ENCODE data around the gene KIF3C. TPM values are rescaled to one million over a fixed set of nuclear protein-coding genes. Genes with fewer than 3 reads are reported as not detected.
"Not testable (repeated sequence)": the region's sequence is repeated elsewhere in the genome, so short reads cannot be mapped to it uniquely, and the experiment has no call there.

KIF3C gene
- total RNA-seq, 1 experiment from 2014 or later, result 9.2 TPM

DNA sequence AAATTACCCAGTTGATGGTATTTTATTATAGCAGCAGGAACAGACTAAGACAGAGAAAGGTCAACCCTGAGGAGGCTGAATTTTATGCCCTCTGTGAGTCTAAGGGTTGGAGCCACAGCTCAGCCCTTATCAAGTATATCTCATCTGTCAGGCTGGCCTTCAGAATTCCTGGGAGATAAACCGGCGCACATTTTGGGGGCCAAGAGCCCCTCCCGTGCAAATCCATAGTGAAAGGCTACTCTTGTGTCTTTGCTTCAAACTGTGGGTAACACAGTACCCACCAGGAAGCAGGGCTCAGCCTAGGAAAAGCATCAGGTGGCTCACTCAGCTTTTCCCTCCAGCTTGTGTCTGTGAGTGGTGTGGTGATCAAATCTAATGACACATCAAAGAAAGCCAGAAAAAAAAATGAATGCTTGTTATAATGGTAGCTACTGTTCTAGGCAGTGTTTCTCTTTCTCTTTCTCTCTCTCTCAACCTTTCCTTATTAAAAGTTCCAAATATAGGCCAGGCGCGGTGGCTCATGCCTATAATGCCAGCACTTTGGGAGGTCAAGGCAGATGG, 79.0 kb downstream of the KIF3C start:
- H3K27me3 Mint-ChIP-seq (ENCODE audit: insufficient read depth, unreplicated experiment), result no peaks in the 10 kb centered on the region
- no peaks in the 10 kb centered on the region for H3K9me3 Mint-ChIP-seq (ENCODE audit: unreplicated experiment)
- Histone ChIP-seq H3K4me3 (ENCODE audit: low read depth, low read length) (no peak overlapping the region), H3K9me3 (no peaks in the 10 kb centered on the region), H3K27me3 (replicated peaks; ENCODE audit: control insufficient read depth, insufficient read depth, low read length) (no peaks in the 10 kb centered on the region; the same call in 1 of the 2 replicates), H3K36me3 (ENCODE audit: control insufficient read depth, insufficient read depth, low read length) (no peaks in the 10 kb centered on the region), H3K4me1 (no peaks in the 10 kb centered on the region)
- CTCF ChIA-PET, result no interaction called here
- no TSS peak for BruUV-seq (replicated peaks)
- no peaks in the 10 kb centered on the region for H3K36me3 Mint-ChIP-seq (ENCODE audit: insufficient read depth, unreplicated experiment)
- H3K27ac Mint-ChIP-seq (ENCODE audit: unreplicated experiment), result no peak overlapping the region
- TF ChIP-seq, protein P1, sequence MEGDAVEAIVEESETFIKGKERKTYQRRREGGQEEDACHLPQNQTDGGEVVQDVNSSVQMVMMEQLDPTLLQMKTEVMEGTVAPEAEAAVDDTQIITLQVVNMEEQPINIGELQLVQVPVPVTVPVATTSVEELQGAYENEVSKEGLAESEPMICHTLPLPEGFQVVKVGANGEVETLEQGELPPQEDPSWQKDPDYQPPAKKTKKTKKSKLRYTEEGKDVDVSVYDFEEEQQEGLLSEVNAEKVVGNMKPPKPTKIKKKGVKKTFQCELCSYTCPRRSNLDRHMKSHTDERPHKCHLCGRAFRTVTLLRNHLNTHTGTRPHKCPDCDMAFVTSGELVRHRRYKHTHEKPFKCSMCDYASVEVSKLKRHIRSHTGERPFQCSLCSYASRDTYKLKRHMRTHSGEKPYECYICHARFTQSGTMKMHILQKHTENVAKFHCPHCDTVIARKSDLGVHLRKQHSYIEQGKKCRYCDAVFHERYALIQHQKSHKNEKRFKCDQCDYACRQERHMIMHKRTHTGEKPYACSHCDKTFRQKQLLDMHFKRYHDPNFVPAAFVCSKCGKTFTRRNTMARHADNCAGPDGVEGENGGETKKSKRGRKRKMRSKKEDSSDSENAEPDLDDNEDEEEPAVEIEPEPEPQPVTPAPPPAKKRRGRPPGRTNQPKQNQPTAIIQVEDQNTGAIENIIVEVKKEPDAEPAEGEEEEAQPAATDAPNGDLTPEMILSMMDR (IDR thresholded peaks at IDR 0.05; ENCODE audit: insufficient read depth in 1 of 2, low read depth in 1 of 2, low read length in 1 of 2, severe bottlenecking in 1 of 2, unreplicated experiment in 1 of 2), result no peak
- no peak for DNase-seq
- POLR2A ChIA-PET, result no interaction called here
- intact Hi-C loops (cut with micrococcal nuclease; ENCODE audit: unreplicated experiment), result no loop called here
- no peak overlapping the region for H3K4me3 Mint-ChIP-seq (ENCODE audit: unreplicated experiment)
- H3K4me1 Mint-ChIP-seq (ENCODE audit: low read depth, unreplicated experiment), result no peaks in the 10 kb centered on the region

DNA sequence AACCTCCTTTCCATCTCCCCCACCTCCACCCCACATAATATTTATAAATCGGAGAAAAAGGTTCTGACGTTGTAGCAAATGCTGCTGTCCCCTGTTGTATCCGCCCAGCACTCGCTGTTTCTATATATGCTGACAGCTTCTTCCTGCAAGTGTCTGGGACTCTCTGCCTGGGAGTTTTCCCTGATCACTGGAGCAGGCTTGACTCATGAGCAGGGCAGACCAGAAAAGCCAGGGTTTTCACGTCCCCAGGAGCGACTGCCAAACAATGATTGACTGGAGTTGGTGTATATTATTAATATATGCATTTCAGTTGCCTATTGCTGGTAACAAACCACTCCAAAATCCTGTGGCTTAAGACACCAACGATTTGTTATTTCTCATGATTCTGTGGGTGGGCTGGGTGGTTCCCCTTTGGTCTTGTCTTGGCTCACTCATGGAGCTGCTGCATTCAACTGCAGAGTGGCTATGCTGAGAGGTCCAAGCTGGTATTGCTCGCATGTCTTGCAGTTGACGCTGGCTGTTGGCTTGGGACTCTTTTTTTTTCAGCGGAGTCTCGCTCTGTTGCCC, 82.8 kb downstream of the KIF3C start:
- BruUV-seq (replicated peaks), result no TSS peak
- no peak overlapping the region for H3K4me3 Mint-ChIP-seq (ENCODE audit: unreplicated experiment)
- H3K9me3 Mint-ChIP-seq (ENCODE audit: unreplicated experiment), result no peaks in the 10 kb centered on the region
- no peak overlapping the region for H3K4me3 ChIP-seq (ENCODE audit: low read depth, low read length)
- no peak for DNase-seq
- peaks cover 9% of the 10 kb centered on the region for H3K4me1 Mint-ChIP-seq (ENCODE audit: low read depth, unreplicated experiment)
- H3K36me3 Mint-ChIP-seq (ENCODE audit: insufficient read depth, unreplicated experiment), result no peaks in the 10 kb centered on the region
- no peaks in the 10 kb centered on the region for H3K36me3 ChIP-seq (ENCODE audit: control insufficient read depth, insufficient read depth, low read length)
- no peaks in the 10 kb centered on the region for H3K9me3 ChIP-seq
- intact Hi-C loops (cut with micrococcal nuclease; ENCODE audit: unreplicated experiment), result no loop called here
- ChIA-PET CTCF (no interaction called here), POLR2A (no interaction called here)
- no peaks in the 10 kb centered on the region for H3K27me3 Mint-ChIP-seq (ENCODE audit: insufficient read depth, unreplicated experiment)
- H3K27me3 ChIP-seq (replicated peaks; ENCODE audit: control insufficient read depth, insufficient read depth, low read length), result no peaks in the 10 kb centered on the region
- TF ChIP-seq, protein P1 (IDR thresholded peaks at IDR 0.05; ENCODE audit: insufficient read depth in 1 of 2, low read depth in 1 of 2, low read length in 1 of 2, severe bottlenecking in 1 of 2, unreplicated experiment in 1 of 2), result no peak
- no peak overlapping the region for H3K27ac Mint-ChIP-seq (ENCODE audit: unreplicated experiment)
- H3K4me1 ChIP-seq, result no peaks in the 10 kb centered on the region

DNA sequence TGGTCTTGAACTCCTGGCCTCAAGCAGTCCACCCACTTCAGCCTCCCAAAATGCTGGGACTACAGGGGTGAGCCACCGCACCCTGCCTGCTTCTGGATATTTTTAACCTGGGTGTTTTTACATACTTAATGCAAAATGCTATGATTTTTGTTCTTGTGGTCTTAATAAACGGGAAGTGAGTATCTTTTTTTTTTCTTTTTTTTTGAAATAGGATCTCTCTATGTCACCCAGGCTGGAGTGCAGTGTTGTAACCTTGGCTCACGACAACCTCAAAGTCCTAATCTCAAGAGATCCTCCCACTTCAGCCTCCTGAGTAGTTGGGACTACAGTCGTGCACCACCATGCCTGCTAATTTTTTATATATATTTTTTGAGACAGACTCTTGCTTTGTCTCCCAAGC, 84.8 kb downstream of the KIF3C start:
- Histone ChIP-seq H3K27me3 (replicated peaks; ENCODE audit: control insufficient read depth, insufficient read depth, low read length) (no peaks in the 10 kb centered on the region), H3K9me3 (no peaks in the 10 kb centered on the region), H3K36me3 (ENCODE audit: control insufficient read depth, insufficient read depth, low read length) (no peaks in the 10 kb centered on the region), H3K4me1 (no peaks in the 10 kb centered on the region), H3K4me3 (ENCODE audit: low read depth, low read length) (no peak overlapping the region)
- H3K27me3 Mint-ChIP-seq (ENCODE audit: insufficient read depth, unreplicated experiment), result no peaks in the 10 kb centered on the region
- intact Hi-C loops (cut with micrococcal nuclease; ENCODE audit: unreplicated experiment), result no loop called here
- no TSS peak for BruUV-seq (replicated peaks)
- ChIA-PET POLR2A (no interaction called here), CTCF (no interaction called here)
- H3K36me3 Mint-ChIP-seq (ENCODE audit: insufficient read depth, unreplicated experiment), result no peaks in the 10 kb centered on the region
- H3K27ac Mint-ChIP-seq (ENCODE audit: unreplicated experiment), result no peak overlapping the region
- no peaks in the 10 kb centered on the region for H3K9me3 Mint-ChIP-seq (ENCODE audit: unreplicated experiment)
- no peak for DNase-seq
- peaks cover 9% of the 10 kb centered on the region for H3K4me1 Mint-ChIP-seq (ENCODE audit: low read depth, unreplicated experiment)
- TF ChIP-seq, protein P1 (IDR thresholded peaks at IDR 0.05; ENCODE audit: insufficient read depth in 1 of 2, low read depth in 1 of 2, low read length in 1 of 2, severe bottlenecking in 1 of 2, unreplicated experiment in 1 of 2), result no peak
- no peak overlapping the region for H3K4me3 Mint-ChIP-seq (ENCODE audit: unreplicated experiment)

DNA sequence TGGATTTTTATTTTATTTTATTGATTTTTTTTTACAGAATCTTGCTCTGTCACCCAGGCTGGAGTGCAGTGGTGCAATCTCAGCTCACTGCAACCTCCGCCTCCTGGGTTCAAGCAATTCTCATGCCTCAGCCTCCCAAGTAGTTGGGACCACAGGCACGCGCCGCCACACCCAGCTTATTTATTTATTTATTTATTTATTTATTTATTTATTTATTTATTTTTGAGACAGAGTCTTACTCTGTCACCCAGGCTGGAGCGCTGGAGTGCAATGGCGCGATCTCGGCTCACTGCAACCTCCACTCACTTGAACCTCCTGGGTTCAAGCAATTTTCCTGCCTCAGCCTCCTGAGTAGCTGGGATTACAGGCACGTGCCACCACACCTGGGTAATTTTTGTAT, 86.0 kb downstream of the KIF3C start:
- intact Hi-C loops (cut with micrococcal nuclease; ENCODE audit: unreplicated experiment); H3K27me3 ChIP-seq (replicated peaks; ENCODE audit: control insufficient read depth, insufficient read depth, low read length); DNase-seq; POLR2A ChIA-PET; H3K4me3 Mint-ChIP-seq (ENCODE audit: unreplicated experiment); H3K4me3 ChIP-seq (ENCODE audit: low read depth, low read length); BruUV-seq (replicated peaks); CTCF ChIA-PET; H3K27me3 Mint-ChIP-seq (ENCODE audit: insufficient read depth, unreplicated experiment); H3K9me3 Mint-ChIP-seq (ENCODE audit: unreplicated experiment); H3K9me3 ChIP-seq; H3K36me3 Mint-ChIP-seq (ENCODE audit: insufficient read depth, unreplicated experiment); H3K27ac Mint-ChIP-seq (ENCODE audit: unreplicated experiment); H3K4me1 Mint-ChIP-seq (ENCODE audit: low read depth, unreplicated experiment); H3K36me3 ChIP-seq (ENCODE audit: control insufficient read depth, insufficient read depth, low read length); H3K4me1 ChIP-seq: not testable (repeated sequence)
